Pancreas (tissue), 10 donors: ENCODE measurements around the gene DNAH17. TPM values are rescaled to one million over a fixed set of nuclear protein-coding genes. Genes with fewer than 3 reads are reported as not detected.
"Not testable (repeated sequence)": the region's sequence is repeated elsewhere in the genome, so short reads cannot be mapped to it uniquely, and the experiment has no call there.

Source experiments
- ATAC-seq, 4 donors: fragments of 200-7000 bp; cut with Tn5 transposase; one replicate each; pipeline versions ENCODE4 v1.8.0 to v1.9.1; 2020; ENCODE audit warnings: mild to moderate bottlenecking in 4 of 4, moderate library complexity in 4 of 4
- DNase-seq, 6 donors: peaks; one replicate each; pipeline ENCODE4 v3.0.0-alpha.2; 2020
- FAIRE-seq: peaks from 2 replicates; lab custom pipeline; 2012; peaks lifted over from hg19 to GRCh38; lab: Jason Lieb, UNC
- H3K27ac ChIP-seq, 4 donors: fragments of 200-600 bp; sonication (generic); 1 replicate in 3 of 4; 2 replicates in 1 of 4; pipeline versions ENCODE4 v1.5.0 to v1.8.0; 2020
- H3K27me3 ChIP-seq, 4 donors: fragments of 200-600 bp; one replicate each; pipeline ENCODE4 v1.8.0; 2021
- H3K36me3 ChIP-seq, 3 donors: fragments of 200-600 bp; sonication (generic) in 1 of 3; one replicate each; pipeline versions ENCODE4 v1.5.0 to v1.8.0; 2020 to 2021
- H3K4me1 ChIP-seq, 3 donors: fragments of 200-600 bp; one replicate each; pipeline ENCODE4 v1.8.0; 2021
- H3K4me3 ChIP-seq, 4 donors: fragments of 200-600 bp; sonication (generic) in 2 of 4; one replicate each; pipeline versions ENCODE4 v1.5.0 to v1.8.0; 2020 to 2021
- H3K9me3 ChIP-seq, 4 donors: fragments of 200-600 bp; one replicate each; pipeline ENCODE4 v1.8.0; 2021
- CTCF ChIP-seq, 4 donors: fragments of 200-600 bp; sonication (generic) in 3 of 4; IDR thresholded peaks; one replicate each; pipeline versions ENCODE4 v1.5.0 to v1.8.0; 2021; ENCODE audit warnings: antibody characterized with exemption in 4 of 4
- WGBS, 2 donors: extraction: QIAGEN DNeasy Blood & Tissue Kit; methylation state at CpG; one replicate each; pipeline ENCODE4 v1.1.7; 2013; 5-methylcytosine and 5-hydroxymethylcytosine counted together
- intact Hi-C, 3 donors: fragments of 100-400 bp; cut with DNase I; formaldehyde crosslinking; loops; one replicate each; pipeline versions ENCODE4 v1.11.1 to v1.14.2; 2022
- polyA plus RNA-seq, 2 donors: library from polyadenylated mRNA; stranded (reverse); fragments of 200-250 nt; gene quantifications; one replicate each; pipeline ENCODE4 v1.2.3, GENCODE V29; 2013
- total RNA-seq, 6 donors: library from RNA; stranded (reverse); fragmentation: NEBNext Ultra II Directional in 4 of 6; extraction: Animal tissue kit (Norgen Biotek cat#: 25700) in 4 of 6; gene quantifications; one replicate each; pipeline versions ENCODE4 v1.2.1 to v1.2.4, GENCODE V29; 2021 to 2023
- donor health status: healthy with polysubstance abuse.
- donor health status: DM: no; HTN: no; CAD: no; lungs with moderate emphysema.
- donor health status: DM: no; HTN: no; CAD: no.
- donor health status: control.
- donor health status: control.
- donor health status: Bipolar disorder and iron deficiency.
- donor health status: DM: yes; HTN: yes; CAD: no.
- donor health status: DM: no; HTN: no; CAD: no.
- donor health status: DM: no; HTN: no; CAD: no.
- donor health status: DM: yes; HTN: yes; CAD: no.

DNAH17 gene
- total and polyA plus RNA-seq, 8 donors, result 0.02 to 0.08 (median 0.03) TPM; not detected in 5

- FAIRE-seq, result no peak
Observed at GRCh38 chr17:78506454-78507309, 70.5 kb downstream of the DNAH17 start.

GRCh38 chr17:78504156-78504925 is 72.9 kb downstream of the DNAH17 start:
- no peak for ATAC-seq
- TF ChIP-seq CTCF (IDR thresholded peaks at IDR 0.05), result no peak
- H3K27ac ChIP-seq, result no peak overlapping the region
- H3K27me3 ChIP-seq, result no peaks in the 10 kb centered on the region
- FAIRE-seq, result no peak
- peak in 1 of 6 donors; percentile 26 for DNase-seq
- H3K36me3 ChIP-seq, result no peaks in the 10 kb centered on the region
- intact Hi-C loops, result loop anchor here in 1 of 3 donors (10.0 kb wide), 1 partner anchor 200 kb away; no protein-coding TSS in a partner anchor
- H3K4me1 ChIP-seq, result peaks cover 0 to 3% (median 0%) of the 10 kb centered on the region in 3 donors
- no peaks in the 10 kb centered on the region for H3K9me3 ChIP-seq
- H3K4me3 ChIP-seq, result no peak overlapping the region
- 86 to 88% methylated on average over 21 of the region's 21 CpGs for WGBS, 2 donors

More at GRCh38 chr17:78506454-78507309, 70.5 kb downstream of the DNAH17 start:
- TF ChIP-seq CTCF (IDR thresholded peaks at IDR 0.05), result no peak
- intact Hi-C loops, result loop anchor here in 1 of 3 donors (10.0 kb wide), 1 partner anchor 198 kb away; no protein-coding TSS in a partner anchor
- Histone ChIP-seq H3K36me3 (no peaks in the 10 kb centered on the region), H3K4me1 (peaks cover 0 to 3% (median 0%) of the 10 kb centered on the region in 3 donors), H3K27me3 (no peaks in the 10 kb centered on the region), H3K9me3 (no peaks in the 10 kb centered on the region), H3K4me3 (no peak overlapping the region), H3K27ac (no peak overlapping the region)
- 81 to 83% methylated on average over 20 of the region's 20 CpGs for WGBS, 2 donors
- no peak for ATAC-seq
- peak in 1 of 6 donors; percentile 44 for DNase-seq

- peak in 1 of 6 donors; percentile 21 for DNase-seq
- H3K36me3 ChIP-seq, FAIRE-seq, H3K4me3 ChIP-seq, H3K27me3 ChIP-seq, ATAC-seq, H3K9me3 ChIP-seq, H3K27ac ChIP-seq, H3K4me1 ChIP-seq: not testable (repeated sequence)
- WGBS, 2 donors, result 98% methylated on average over 11 of the region's 11 CpGs
- intact Hi-C loops, result loop anchor here in 1 of 3 donors (10.0 kb wide), 1 partner anchor 201 kb away; no protein-coding TSS in a partner anchor
Observed at GRCh38 chr17:78503388-78503787, 73.8 kb downstream of the DNAH17 start.

GRCh38 chr17:78502611-78503148 is 74.5 kb downstream of the DNAH17 start:
- no peak overlapping the region for H3K4me3 ChIP-seq
- ATAC-seq, result no peak
- no peak overlapping the region for H3K27ac ChIP-seq
- peaks cover 0 to 3% (median 0%) of the 10 kb centered on the region in 3 donors for H3K4me1 ChIP-seq
- no peaks in the 10 kb centered on the region for H3K9me3 ChIP-seq
- 92 to 95% methylated on average over 25 of the region's 25 CpGs for WGBS, 2 donors
- intact Hi-C loops, result loop anchor here in 1 of 3 donors (10.0 kb wide), 1 partner anchor 202 kb away; no protein-coding TSS in a partner anchor
- no peaks in the 10 kb centered on the region for H3K27me3 ChIP-seq
- H3K36me3 ChIP-seq, result no peaks in the 10 kb centered on the region
- no peak for TF ChIP-seq CTCF (IDR thresholded peaks at IDR 0.05)
- DNase-seq, result peak in 1 of 6 donors; percentile 49
- FAIRE-seq, result no peak
